HG03066 (cell line): Measurements from ENCODE around the gene MED12.

Experiments
- ATAC-seq: cut with Tn5 transposase; IDR thresholded peaks from one replicate; pipeline ENCODE4 v1.9.1; 2021; ENCODE audit warnings: low read depth; ENCODE audit not compliant: unreplicated experiment

MED12 gene

DNA sequence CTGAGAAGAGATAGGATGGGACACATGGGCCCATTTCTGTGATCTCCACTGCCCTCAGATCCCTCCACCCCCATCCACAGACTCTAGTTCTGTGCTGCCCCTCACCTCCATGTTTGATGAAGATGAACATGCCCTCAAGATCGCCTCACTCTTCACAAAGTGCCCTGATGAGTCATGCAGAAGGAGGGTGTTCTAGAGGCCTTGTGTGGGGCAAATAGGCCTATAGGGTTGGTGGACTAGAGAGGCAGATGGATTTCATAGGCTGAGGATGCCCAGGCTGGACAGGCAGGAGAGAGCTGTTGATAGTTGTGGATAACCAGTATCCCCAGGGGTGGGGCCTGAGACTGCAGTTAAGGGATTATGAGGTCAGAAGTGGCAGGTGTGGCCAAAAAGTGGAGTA, 12.0 kb upstream of the MED12 start, which contains the start of gene CXorf65:
Gene CXorf65, minus strand, starts transcription at position 314 of the 400 bp plus-strand sequence. Its CDS starts 184 bp downstream, at position 130.
- no peak for ATAC-seq

DNA sequence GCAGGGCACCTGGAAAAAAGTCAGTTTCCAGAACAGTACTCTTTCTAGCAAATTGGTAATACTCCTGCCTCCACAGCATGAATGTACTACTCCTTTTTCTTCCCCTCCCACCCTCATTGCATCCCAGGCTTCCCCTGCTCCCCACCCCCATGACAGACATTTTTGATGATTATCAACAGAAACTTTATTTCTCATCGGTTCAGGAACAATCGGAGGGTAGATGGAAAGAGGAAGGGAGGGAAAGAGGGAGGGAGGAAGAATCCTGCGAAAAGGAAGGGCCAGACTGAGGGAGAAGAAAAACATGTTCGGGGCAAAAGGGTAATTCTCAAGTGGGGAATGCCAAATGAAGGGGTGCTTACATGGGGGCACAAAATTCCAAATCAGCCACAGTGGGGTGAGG, 11.2 kb upstream of the MED12 start:
- ATAC-seq: no peak

- no peak for ATAC-seq
These were observed 10.5 kb upstream of the MED12 start for GRCh38 chrX:71107762-71108360.

DNA sequence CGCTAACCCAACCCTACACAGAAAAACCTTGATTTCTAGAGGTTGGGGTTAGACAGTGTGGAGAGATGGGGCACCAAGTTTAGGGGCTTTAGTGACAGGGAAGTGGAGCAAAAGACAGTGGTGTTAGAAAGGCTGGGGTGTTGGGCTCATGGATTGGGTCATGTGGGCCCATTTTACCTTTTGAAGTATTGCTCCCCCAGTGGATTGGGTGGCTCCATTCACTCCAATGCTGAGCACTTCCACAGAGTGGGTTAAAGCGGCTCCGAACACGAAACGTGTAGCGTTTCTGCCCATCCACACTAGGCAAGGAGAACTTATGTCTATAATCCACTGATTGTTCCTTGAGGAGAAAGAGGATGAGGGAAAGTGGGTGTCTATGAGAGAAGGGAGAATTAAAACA, 9.3 kb upstream of the MED12 start:
- ATAC-seq: no peak

- peak; percentile 88 for ATAC-seq
These were observed 7.1 kb upstream of the MED12 start, which contains the start of gene IL2RG for GRCh38 chrX:71111141-71111843. TSS of gene IL2RG (minus strand) at chrX:71111577. CDS start at chrX:71111539, 38 bp downstream.

GRCh38 chrX:71111921-71112431, 6.4 kb upstream of the MED12 start:
- ATAC-seq: no peak

DNA sequence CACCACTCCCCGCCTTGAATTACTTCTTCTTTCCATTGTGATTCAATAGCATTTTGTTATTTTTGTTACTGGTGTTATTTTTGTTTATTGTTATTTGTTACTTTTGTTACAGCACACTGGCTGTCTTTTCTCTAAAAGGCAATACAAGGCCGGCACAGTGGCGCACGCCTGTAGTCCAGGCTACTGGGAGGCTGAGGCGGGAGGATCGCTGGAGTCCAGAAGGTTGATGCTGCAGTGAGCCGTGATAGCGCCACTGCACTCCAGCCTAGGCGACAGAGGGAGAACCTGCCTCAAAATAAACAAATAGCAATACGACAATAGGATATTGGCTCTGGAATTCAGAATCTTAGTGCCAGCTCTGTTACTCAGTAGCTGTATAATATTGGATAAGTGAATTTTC, 1.0 kb upstream of the MED12 start:
- ATAC-seq: no peak

- no peak for ATAC-seq
These were observed 664 bp downstream of the MED12 start for GRCh38 chrX:71118985-71119535.

GRCh38 chrX:71128166-71128833, 9.9 kb downstream of the MED12 start:
- no peak for ATAC-seq

DNA sequence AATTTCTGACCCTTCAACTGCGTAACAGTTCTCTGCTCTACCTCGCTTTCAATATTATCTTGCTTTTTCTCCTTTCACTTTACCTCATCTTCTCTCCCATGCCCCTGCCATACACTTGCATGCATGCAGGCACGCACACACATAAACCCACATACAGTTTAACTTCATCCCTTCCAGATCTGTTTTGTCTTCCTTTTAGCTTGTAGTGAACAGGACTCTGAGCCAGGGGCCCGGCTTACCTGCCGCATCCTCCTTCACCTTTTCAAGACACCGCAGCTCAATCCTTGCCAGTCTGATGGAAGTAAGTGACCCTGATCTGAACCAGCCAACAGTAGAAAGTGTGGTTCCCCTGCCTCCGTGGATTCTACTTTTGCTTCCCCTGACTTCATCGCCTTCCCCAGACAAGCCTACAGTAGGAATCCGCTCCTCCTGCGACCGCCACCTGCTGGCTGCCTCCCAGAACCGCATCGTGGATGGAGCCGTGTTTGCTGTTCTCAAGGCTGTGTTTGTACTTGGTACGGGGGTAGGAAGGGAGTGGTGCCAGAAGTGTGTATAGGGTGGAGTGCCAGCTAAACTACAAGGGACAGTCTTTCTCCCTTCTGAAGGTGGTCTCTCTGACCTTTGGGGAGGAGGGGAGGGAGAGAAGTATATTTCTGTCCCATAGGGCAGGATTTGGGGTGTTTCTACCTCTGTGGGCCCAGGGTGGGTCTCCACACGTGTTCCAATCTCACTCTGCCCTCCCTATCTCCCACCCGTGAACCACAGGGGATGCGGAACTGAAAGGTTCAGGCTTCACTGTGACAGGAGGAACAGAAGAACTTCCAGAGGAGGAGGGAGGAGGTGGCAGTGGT, 10.7 kb downstream of the MED12 start:
- no peak for ATAC-seq

DNA sequence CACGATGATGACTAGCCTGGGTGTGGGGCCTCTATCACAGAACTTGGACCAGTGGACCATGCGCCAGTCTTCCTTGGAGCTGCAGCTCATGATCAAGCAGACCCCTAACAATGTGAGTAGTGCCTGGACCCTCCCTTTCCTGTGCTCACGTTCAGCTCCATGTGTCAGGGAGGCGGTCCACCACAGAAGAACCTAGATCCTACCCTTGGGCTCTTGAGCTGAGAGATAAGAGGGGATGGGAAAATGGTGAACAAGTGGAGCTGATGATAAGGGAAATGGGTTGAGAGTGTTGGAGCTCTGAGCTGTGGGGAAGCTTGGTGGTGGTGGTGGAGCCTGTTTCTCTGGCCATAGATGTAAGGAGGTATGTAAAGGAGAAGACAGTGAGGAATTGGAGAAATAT, 13.1 kb downstream of the MED12 start:
- no peak for ATAC-seq

GRCh38 chrX:71140440-71140839, 22.0 kb downstream of the MED12 start:
- ATAC-seq: no peak

GRCh38 chrX:71143508-71143907, 25.1 kb downstream of the MED12 start:
- ATAC-seq: no peak

DNA sequence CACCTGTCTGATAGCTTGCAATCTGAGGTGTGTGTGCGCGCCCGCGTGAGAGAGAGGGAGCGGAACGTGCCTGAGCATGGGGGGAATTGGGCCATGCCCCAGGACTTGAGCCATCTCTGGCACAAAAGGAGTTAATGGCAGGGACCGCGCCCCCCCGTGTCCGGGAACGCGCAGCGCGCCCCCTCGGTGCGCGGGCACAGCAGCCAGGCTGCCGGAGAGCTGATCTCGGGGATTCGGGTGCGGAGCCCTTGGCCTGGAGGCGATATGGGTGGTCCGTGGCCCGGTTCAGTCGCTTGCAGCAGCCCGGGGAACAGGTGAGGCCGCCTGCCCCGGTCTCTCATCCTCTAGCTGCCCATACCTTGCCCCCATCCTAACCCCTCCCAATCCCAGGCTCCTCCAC, 26.3 kb downstream of the MED12 start, which contains the start of gene NLGN3:
Gene NLGN3, plus strand, starts transcription at position 191 of the 400 bp plus-strand sequence. CDS start 2,909 bp downstream, outside the sequence.
- no peak for ATAC-seq

DNA sequence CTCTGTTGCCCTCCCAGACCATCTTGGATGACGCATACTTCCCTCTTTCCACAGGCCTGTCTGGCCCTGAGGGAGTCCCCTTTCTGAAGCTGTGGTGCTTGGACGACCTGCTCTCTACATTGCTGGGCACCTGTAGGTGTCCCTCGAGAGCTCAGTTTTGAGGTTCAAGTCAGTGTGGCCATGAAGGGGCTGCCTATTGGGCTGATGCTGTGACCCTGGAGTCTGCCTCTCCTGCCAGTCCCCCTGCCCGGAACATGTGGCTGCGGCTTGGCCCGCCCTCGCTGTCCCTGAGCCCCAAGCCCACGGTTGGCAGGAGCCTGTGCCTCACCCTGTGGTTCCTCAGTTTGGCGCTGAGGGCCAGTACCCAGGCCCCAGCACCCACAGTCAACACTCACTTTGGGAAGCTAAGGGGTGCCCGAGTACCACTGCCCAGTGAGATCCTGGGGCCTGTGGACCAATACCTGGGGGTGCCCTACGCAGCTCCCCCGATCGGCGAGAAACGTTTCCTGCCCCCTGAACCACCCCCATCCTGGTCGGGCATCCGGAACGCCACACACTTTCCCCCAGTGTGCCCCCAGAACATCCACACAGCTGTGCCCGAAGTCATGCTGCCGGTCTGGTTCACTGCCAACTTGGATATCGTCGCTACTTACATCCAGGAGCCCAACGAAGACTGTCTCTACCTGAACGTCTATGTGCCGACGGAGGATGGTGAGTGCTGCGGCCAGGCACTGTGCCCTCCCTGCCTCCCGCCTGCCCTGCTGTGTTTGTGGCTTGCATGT, 29.3 kb downstream of the MED12 start:
- no peak for ATAC-seq

DNA sequence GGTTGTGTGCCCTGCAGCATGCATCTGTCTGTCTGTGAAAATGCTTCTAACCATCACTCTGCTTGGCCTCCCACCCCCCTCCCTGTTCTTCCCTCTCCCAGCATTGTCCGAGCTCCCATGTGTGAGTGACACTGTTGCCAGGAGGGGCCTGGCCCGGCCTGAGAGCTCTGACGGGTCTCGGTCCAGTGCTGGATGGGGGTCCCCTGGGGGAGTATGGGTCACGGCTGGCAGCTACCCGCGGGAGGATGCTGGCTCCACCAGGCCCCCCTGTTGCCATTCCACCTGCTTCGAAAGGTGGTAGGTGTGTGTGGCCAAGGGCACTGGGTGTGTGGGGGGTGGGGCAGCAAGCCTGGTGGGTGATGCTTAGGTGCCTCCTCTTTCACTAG, 29.9 kb downstream of the MED12 start:
- ATAC-seq: no peak

- ATAC-seq: no peak
These were observed 33.0 kb downstream of the MED12 start for GRCh38 chrX:71151366-71151765.

- no peak for ATAC-seq
These were observed 35.8 kb downstream of the MED12 start for GRCh38 chrX:71154196-71154595.

- ATAC-seq: no peak
These were observed 36.2 kb downstream of the MED12 start for GRCh38 chrX:71154641-71155040.
